Hematopoietic multipotent progenitor cell treated with erythropoietin and hydrocortisone succinate and interleukin-3 and kit ligand, for 15 days (in vitro differentiated cells): Measurements from ENCODE around the gene MYL12B.
"Not testable (repeated sequence)": the region's sequence is repeated elsewhere in the genome, so short reads cannot be mapped to it uniquely, and the experiment has no call there.

Experiments used
- DNase-seq: peaks from one replicate; pipeline ENCODE4 v3.0.0-alpha.2; 2015; ENCODE audit warnings: low spot score

Gene MYL12B

GRCh38 chr18:3262234-3263131, 550 bp downstream of the MYL12B start:
- peak; percentile 34 for DNase-seq

DNA sequence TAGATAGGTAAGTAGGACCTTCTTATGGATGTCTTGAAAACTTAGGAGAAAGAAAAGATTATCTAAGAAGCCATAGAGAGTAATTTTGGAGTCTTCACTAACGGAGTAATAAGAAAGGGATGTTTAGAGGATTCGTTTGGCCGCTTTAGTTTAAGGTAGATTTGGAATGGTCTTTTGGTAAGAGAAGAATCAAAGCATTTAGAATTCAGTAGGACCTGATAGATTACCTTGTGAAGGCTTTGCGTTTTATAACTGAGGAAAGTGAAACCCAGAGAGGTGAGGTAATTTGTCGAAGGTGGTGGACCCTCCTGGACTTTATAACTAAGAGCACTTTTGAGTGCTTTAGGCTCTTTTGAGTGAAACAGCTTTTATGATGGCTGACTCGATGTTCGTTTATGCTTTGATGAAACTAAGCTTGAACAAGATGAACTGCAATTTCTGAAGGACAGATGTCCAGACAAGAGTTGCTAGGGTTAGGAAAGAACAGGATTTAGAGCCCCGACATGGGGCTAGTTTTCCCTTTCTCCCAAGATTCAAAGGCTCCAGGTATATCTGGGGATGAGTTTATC, 1.3 kb downstream of the MYL12B start:
- DNase-seq: no peak

DNA sequence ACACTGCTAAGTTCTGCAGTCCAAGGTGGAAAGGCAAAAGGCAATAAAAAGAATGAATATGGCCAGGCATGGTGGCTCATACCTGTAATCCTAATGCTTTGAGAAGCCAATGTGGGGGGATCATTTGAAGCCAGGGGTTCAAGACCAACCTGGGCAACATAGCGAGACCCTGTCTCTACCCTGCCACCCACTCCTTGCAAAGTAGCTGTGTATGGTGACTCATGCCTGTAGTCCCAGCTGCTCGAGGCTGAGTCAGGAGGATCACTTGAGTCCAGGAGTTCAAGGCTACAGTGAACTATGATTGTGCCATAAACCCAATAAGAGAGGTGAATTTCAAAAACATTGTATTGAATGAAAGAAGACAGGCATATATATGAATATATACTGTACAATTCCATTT, 2.4 kb downstream of the MYL12B start:
- no peak for DNase-seq

DNA sequence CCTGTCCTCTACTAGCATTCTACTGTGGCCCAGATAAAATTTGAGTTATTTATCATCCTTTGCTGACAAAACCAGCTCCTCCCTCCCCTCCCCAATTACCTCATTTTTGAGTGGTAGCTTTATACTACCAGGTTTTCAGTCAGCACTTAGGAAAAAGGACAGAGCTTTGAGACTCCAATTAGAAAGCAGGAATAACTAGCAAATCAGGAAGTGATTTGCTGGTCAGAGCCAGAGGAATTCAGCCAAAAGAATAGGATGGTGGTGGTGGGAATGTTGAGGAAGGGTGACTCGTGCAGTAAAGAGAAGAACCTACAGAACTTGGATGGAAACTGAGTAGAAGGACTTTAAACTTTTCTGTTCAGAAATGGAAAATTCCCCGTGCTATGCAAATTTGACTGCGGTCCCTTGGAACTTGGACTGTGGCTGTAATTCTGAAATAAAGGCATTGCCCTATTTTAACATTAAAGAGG, 3.7 kb downstream of the MYL12B start:
- DNase-seq: no peak

GRCh38 chr18:3266062-3266608, 4.2 kb downstream of the MYL12B start:
- DNase-seq: no peak

- no peak for DNase-seq
These were observed 6.4 kb downstream of the MYL12B start for GRCh38 chr18:3268306-3268705.

DNA sequence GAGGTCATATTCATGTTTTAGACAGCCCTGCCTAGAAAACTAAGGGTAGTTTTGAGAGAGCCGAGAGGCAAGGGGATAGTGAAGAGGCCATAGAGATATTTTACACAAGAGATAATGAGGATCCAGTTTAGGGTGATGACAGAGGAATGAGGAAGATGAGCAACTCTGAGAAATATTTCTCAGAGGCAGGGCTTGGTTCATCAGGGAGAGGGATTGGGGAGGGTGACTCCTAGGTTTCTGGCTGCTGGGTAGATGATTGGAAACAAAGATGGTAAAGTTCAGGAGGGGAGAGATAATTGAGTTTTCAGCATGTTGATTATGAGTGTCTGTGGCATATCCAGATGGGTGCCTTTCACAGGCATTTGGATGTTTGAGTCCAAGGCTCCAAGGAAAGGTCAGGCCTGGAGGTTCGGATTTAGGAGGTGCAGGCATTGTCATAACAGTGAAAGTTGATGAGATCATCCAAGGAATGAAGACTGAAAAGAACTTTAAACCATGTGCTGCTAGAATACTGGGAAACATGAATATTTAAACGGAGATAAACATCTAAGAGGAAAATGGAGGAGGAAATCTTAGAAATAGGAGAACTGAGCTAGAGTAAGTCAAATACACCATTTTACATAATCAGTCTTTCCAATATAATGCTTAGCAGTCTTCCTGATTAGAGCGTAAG, 7.4 kb downstream of the MYL12B start:
- no peak for DNase-seq

- DNase-seq: no peak
These were observed 8.0 kb downstream of the MYL12B start for GRCh38 chr18:3269914-3270299.

DNA sequence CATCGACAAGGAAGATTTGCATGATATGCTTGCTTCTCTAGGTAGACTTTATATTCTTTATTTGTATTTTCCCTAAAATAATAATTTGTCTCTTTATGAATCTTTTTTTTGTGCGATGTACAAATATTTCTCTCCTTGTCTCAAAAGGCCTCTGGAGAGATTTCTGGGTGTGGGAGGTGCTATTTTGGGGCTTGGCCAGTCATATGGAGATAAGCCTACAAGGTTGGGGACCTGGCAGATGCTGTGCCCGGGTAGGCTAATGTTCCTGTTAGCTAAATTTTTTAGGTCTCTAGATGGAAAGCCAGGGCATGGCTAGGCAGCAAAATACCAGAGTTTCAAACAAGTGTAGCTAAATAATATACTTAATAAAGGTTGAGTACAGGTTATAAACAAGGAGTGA, 11.1 kb downstream of the MYL12B start:
- DNase-seq: no peak

GRCh38 chr18:3277643-3278213, 15.8 kb downstream of the MYL12B start:
- not testable (repeated sequence) for DNase-seq

DNA sequence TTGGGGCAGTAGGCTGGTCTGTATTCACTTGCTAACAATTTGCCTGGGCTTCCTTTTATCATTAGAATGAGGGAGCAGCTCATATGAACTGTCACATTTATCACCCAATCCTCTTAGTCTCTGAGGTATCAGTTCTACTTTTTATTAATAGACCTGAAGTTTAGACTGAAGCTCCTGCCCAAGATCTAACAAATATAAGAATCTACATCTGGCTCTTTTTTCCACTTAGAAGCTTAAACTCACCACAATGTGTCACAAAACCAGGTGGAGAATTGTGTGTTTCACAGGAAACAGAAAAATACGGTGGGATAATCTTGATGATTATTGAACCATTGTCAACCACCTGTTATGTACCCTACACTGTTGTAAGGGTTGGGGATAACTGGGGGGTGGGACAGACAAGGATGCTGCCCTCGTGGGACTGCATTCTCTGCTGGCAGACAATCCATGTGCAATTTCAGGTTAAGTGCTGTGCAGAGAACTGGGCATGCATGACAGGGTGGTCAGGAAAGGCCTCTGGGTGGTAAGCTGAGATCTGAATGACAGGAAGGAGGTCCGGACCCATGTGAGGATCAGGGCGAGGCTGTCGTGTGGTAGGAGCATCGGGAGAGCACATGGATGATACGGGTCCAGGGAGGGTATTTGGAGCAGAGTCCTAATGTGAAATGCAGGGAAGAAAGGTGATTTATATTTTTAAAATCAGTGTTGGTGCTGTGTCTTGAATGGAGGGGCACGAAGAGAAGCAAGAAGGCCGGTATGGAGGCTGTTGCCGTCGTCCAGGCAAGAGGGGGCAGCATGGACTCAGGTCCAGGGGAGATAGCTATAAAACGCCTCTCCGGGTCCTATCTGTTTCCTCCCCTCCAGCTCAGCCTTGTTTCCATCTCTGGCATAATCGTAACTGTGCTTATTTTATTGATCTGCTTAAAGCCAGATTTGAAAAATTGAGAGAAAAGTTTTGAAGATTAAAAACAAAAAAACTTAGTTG, 17.6 kb downstream of the MYL12B start:
- no peak for DNase-seq

DNA sequence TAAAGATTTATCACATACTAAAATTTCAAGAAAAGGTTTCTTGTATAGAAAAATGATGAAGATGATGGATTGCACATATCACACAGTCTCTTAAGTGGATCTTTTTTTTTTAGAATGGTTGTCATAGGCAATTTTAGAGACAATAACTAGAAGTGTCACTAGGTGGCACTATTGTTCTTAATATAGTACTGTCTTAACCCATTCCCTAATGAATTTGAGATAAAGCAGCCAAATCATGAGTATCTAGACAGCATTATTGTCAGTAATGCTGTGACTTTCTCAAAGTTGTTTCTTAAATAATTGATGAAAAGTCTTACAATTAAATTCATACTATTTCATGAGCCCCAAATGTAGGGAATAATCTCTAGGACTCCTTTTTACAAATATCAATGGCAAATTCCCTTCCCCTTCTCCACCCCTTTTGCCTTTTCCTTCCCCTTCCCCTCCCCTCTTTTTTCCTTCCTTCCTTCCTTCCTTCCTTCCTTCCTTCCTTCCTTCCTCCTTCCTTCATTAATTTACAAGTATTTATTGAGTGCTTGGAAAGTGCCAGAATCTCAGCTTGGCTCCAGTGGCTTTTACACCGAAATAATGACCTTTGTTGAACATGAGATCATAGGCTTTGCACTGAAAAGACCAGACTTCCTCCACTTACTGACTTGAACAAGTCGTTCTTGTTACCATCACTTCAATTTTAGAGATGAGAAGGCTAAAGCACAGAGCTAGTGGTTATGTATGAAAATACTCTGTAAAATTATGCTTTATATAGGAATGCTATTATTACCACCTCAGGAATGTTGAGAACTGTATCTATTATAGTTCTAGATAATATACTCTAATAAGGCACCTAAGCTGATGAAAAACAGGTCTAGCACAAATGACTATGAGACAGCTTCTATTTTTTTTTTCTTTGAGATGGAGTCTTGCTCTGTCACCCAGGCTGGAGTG, 19.8 kb downstream of the MYL12B start:
- DNase-seq: peak; percentile 88

- DNase-seq: no peak
These were observed 21.4 kb downstream of the MYL12B start for GRCh38 chr18:3283253-3283863.

DNA sequence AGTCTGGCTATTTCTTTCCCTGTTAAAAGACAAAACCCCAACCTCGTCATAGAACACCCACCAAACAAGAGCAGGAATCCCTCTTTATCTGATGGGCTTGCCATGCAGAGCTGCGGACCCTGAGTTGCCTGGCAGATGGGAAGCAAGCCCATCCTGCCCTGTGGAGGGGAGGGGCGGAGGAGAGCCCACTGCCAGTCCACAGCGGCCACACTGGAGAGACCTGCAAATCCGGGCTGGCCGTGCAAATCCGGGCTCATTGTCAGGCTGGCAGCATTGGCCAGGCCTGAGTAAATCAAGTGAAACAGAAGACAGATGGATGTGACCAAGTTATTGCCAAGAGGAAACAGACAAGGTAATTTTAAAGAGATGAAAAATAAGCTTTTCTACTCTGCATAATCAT, 22.0 kb downstream of the MYL12B start:
- no peak for DNase-seq

GRCh38 chr18:3284501-3284900, 22.6 kb downstream of the MYL12B start:
- DNase-seq: no peak

- DNase-seq: no peak
These were observed 24.2 kb downstream of the MYL12B start for GRCh38 chr18:3286159-3286558.

DNA sequence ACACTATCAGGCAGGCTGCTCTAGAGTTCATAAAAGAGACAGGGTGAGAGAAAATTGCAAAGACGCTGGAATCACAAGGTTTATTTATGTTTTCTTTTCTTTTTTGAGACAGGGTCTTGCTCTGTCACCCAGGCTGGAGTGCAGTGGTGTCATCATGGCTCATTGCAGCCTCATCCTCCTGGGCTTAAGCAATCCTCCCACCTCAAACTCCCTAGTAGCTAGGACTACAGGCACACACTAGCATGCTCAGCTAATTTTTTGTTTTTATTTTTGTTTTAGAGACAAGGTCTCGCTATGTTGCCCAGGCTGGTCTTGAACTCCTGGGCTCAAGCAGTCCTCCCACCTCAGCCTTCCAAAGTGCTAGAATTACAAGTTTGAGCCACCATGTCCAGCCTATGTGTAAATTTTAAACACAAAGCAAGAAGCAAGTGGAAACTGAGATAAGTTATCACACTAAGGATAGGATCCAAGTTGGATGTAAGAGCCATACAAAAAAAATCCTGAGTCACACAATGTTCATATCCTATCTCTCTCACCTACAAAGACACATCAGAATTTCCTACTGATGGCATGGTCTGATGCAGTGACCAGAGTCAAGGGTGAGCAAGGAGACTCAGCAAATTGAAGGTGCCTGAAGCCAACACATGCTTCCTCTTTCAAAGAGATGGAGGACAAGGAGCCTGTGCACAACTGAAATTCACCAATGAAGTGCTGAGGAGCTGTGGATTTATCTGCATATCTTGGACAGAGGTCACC, 31.4 kb downstream of the MYL12B start:
- DNase-seq: no peak

GRCh38 chr18:3294435-3295080, 32.6 kb downstream of the MYL12B start:
- no peak for DNase-seq
